Measurements from ENCODE around the gene KHSRP. TPM values are rescaled to one million over a fixed set of nuclear protein-coding genes. Genes with fewer than 3 reads are reported as not detected.
"Not testable (repeated sequence)": the region's sequence is repeated elsewhere in the genome, so short reads cannot be mapped to it uniquely, and the experiment has no call there.

Gene KHSRP
- total and polyA plus RNA-seq, 2 of the 4 experiments (the other 2 are of a cell fraction), result 31.9 to 93.7 TPM

DNA sequence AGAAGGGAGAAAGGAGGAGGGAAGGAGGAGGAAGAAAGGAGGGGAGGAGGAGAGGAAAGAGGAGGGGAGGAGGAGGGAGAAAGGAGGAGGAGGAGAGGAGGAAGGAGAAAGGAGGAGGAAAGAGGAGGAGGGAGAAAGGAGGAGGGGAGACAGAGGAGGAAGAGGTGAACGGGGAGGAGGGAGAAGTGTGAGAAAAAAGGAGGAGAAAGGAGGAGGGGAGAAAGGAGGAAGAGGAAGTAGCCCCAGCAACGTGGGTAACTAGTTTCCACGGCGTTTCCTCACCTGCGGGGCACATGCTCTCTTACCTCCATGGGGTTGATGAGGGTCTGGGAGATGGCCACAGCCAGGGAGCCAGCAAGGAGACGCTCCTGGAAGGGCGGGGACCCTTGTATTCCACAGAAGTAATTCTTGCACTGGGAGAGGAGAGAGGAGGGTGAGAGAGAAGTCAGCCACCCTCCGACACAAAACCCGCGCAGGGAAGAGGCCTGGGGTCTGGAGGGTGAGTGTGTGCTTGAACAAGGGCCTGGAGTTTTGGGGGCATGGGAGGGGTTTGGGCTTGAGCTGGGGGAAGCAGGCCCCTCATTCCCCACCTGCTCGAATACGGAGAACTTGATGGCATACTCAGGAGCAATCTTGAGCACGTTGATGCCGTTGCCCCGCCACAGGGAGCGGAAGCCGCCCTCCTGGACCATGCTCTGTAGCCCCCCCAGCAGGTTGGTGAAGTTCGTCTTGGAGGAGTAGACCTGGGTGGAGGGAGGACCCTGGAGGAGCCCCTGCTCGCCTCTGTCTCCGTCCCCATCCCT, 5.0 kb upstream of the KHSRP start (continued):
- no peak for TF ChIP-seq RAD21 (IDR thresholded peaks at IDR 0.05; ENCODE audit: low read length)

DNA sequence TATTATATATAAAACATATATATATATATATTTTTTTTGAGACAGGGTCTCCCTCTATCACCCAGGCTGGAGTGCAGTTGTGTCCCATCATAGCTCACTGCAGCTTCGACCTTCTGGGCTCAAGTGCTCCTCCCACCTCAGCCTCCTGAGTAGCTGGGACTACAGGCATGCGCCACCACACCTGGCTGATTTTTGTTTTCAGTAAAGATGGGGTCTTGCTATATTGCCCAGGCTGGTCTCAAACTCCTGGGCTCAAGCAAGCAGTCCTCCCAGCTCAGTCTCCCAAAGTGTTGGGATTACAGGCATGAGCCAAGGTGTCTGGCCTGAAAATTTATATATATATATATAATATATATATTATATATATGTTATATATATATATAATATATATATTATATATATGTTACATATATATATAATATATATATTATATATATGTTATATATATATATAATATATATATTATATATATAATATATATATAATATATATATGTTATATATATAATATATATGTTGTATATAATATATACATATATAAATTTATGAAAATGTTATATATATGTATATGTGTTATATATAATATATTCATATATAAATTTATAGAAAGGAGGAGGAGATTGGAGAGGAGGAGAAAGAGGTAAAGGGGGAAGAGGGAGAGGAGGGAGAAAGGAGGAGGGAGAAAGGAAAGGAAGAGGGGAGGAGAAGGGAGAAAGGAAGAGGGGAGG, 4.2 kb upstream of the KHSRP start:
- H3K36me3 ChIP-seq (ENCODE audit: control insufficient read depth, insufficient read depth, low read length); H3K9me1 ChIP-seq (ENCODE audit: insufficient read depth, low read length); H2BK20ac ChIP-seq (ENCODE audit: low read depth, low read length); intact Hi-C loops (cut with micrococcal nuclease); H3K4ac ChIP-seq (ENCODE audit: low read depth, low read length); POLR2A ChIA-PET (ENCODE audit: unreplicated experiment); H2AK9ac ChIP-seq (replicated peaks; ENCODE audit: low read depth, low read length, poor library complexity); H3K56ac ChIP-seq (ENCODE audit: extremely low read depth, insufficient read depth, low read length); H3K27me3 ChIP-seq (ENCODE audit: control insufficient read depth, insufficient read depth, low read length); H3K9ac ChIP-seq (ENCODE audit: low read depth, low read length); H3K79me1 ChIP-seq (ENCODE audit: low read depth in 1 of 2, low read length in 2 of 2); dilution Hi-C loops (cut with HindIII; ENCODE audit: low sequenced_read_pairs, unreplicated experiment); H3K27ac ChIP-seq (ENCODE audit: insufficient read depth, low read length); in situ Hi-C loops (cut with MboI; ENCODE audit: low sequenced_read_pairs); H3K4me2 ChIP-seq (ENCODE audit: low read depth, low read length); H3K23ac ChIP-seq (ENCODE audit: low read depth, low read length); H3K4me1 ChIP-seq (ENCODE audit: control insufficient read depth, insufficient read depth, low read length); H2AK5ac ChIP-seq (ENCODE audit: low read depth, low read length); H2BK120ac ChIP-seq (ENCODE audit: low read depth, low read length); DNase-seq; H3K18ac ChIP-seq (ENCODE audit: low read depth, low read length); BruUV-seq (replicated peaks); H4K5ac ChIP-seq (ENCODE audit: low read depth, low read length); CTCF ChIA-PET; H4K8ac ChIP-seq (ENCODE audit: low read depth in 2 of 2, low read length in 2 of 2); H3K14ac ChIP-seq (replicated peaks; ENCODE audit: low read depth, low read length); H2BK15ac ChIP-seq (ENCODE audit: low read depth, low read length); H3K4me3 ChIP-seq (ENCODE audit: insufficient read depth, low read depth, low read length); H2AFZ ChIP-seq (replicated peaks; ENCODE audit: low read length, poor library complexity); H3K9me3 ChIP-seq (ENCODE audit: control insufficient read depth, insufficient read depth, low read length); ATAC-seq (ENCODE audit: low read depth); H2BK5ac ChIP-seq (ENCODE audit: low read depth, low read length, poor library complexity, severe bottlenecking); H4K20me1 ChIP-seq (ENCODE audit: insufficient read depth, low read length); H4K91ac ChIP-seq (ENCODE audit: insufficient read depth, low read depth, low read length): not testable (repeated sequence)
- no CpG with 5 or more reads among the region's 2 CpGs for WGBS, 2 experiments (ENCODE audit: extremely low coverage in 2 of 2, insufficient read length in 1 of 2)

All from IMR-90 (cell line).